Liver (tissue), 9 donors: ENCODE data around the gene RBKS. TPM values are rescaled to one million over a fixed set of nuclear protein-coding genes. Genes with fewer than 3 reads are reported as not detected.

Experiments used
- DNase-seq: peaks from one replicate; pipeline ENCODE4 v3.0.0-alpha.2; 2017; ENCODE audit warnings: low spot score
- H3K27ac ChIP-seq, 2 donors: one replicate each; pipeline ENCODE4 v1.7.0; 2013; ENCODE audit warnings: inconsistent platforms in 2 of 2, low read length in 2 of 2, control low read depth in 1 of 2, low read depth in 1 of 2, mild to moderate bottlenecking in 1 of 2
- H3K27me3 ChIP-seq, 4 donors: one replicate each; pipeline versions ENCODE4 v1.6.1 to v1.7.0; 2013; ENCODE audit warnings: low read length in 3 of 4, inconsistent platforms in 1 of 4, mild to moderate bottlenecking in 1 of 4, moderate library complexity in 1 of 4; ENCODE audit not compliant: control insufficient read depth in 4 of 4, insufficient read depth in 4 of 4
- H3K36me3 ChIP-seq, 4 donors: one replicate each; pipeline versions ENCODE4 v1.6.1 to v1.7.0; 2013; ENCODE audit warnings: low read length in 3 of 4, mild to moderate bottlenecking in 3 of 4, low read depth in 1 of 4, moderate library complexity in 1 of 4; ENCODE audit not compliant: control insufficient read depth in 4 of 4, insufficient read depth in 3 of 4
- H3K4me1 ChIP-seq, 4 donors: one replicate each; pipeline versions ENCODE4 v1.6.1 to v1.7.0; 2013; ENCODE audit warnings: low read length in 3 of 4, mild to moderate bottlenecking in 3 of 4, moderate library complexity in 1 of 4; ENCODE audit not compliant: control insufficient read depth in 4 of 4, insufficient read depth in 4 of 4
- H3K4me3 ChIP-seq, 3 donors: one replicate each; pipeline versions ENCODE4 v1.6.1 to v1.7.0; 2013; ENCODE audit warnings: low read length in 3 of 3, control low read depth in 1 of 3, low read depth in 1 of 3, mild to moderate bottlenecking in 1 of 3
- H3K9ac ChIP-seq, 2 donors: one replicate each; pipeline ENCODE4 v1.7.0; 2013; ENCODE audit warnings: low read length in 2 of 2, mild to moderate bottlenecking in 2 of 2, moderate library complexity in 2 of 2, control low read depth in 1 of 2, low read depth in 1 of 2
- H3K9me3 ChIP-seq, 4 donors: one replicate each; pipeline versions ENCODE4 v1.6.1 to v1.7.0; 2013; ENCODE audit warnings: low read length in 3 of 4; ENCODE audit not compliant: control insufficient read depth in 4 of 4
- ATF3 ChIP-seq: IDR thresholded peaks from 2 replicates; pipeline ENCODE4 v1.6.1; 2016; ENCODE audit warnings: antibody characterized with exemption
- CTCF ChIP-seq: fragments of 150-350 bp; IDR thresholded peaks from 2 replicates; pipeline ENCODE4 v1.5.1; 2017; ENCODE audit warnings: improper control_type of control experiment, low read depth, low read length; ENCODE audit not compliant: missing input control
- EGR1 ChIP-seq, 2 donors: IDR thresholded peaks; 2 replicates each; pipeline ENCODE4 v1.6.1; 2016 to 2018; ENCODE audit warnings: antibody characterized with exemption in 2 of 2, low read depth in 2 of 2
- FOXA1 ChIP-seq: IDR thresholded peaks from 2 replicates; pipeline ENCODE4 v1.6.1; 2016; ENCODE audit warnings: antibody characterized with exemption
- FOXA2 ChIP-seq: IDR thresholded peaks from 2 replicates; pipeline ENCODE4 v1.6.1; 2016; ENCODE audit warnings: antibody characterized with exemption
- GABPA ChIP-seq, 2 donors: IDR thresholded peaks in 1 of 2; conservative IDR thresholded peaks in 1 of 2; 2 replicates each; pipeline ENCODE4 v1.6.1; 2016; ENCODE audit warnings: antibody characterized with exemption in 2 of 2, mild to moderate bottlenecking in 1 of 2, moderate library complexity in 1 of 2
- HNF4A ChIP-seq, 2 donors: conservative IDR thresholded peaks; 2 replicates each; pipeline ENCODE4 v1.6.1; 2016; ENCODE audit warnings: antibody characterized with exemption in 2 of 2, mild to moderate bottlenecking in 2 of 2
- HNF4G ChIP-seq: IDR thresholded peaks from 2 replicates; pipeline ENCODE4 v1.6.1; 2016; ENCODE audit warnings: antibody characterized with exemption
- JUND ChIP-seq, 2 donors: IDR thresholded peaks; 2 replicates each; pipeline ENCODE4 v1.6.1; 2016; ENCODE audit warnings: antibody characterized with exemption in 2 of 2
- MAX ChIP-seq: IDR thresholded peaks from 2 replicates; pipeline ENCODE4 v1.6.1; 2016; ENCODE audit warnings: antibody characterized with exemption
- NR2F2 ChIP-seq: IDR thresholded peaks from 2 replicates; pipeline ENCODE4 v1.6.1; 2016; ENCODE audit warnings: antibody characterized with exemption
- RAD21 ChIP-seq, 2 donors: IDR thresholded peaks; 2 replicates each; pipeline ENCODE4 v1.6.1; 2016; ENCODE audit warnings: antibody characterized with exemption in 2 of 2, mild to moderate bottlenecking in 2 of 2
- REST ChIP-seq: IDR thresholded peaks from 2 replicates; pipeline ENCODE4 v1.6.1; 2016; ENCODE audit warnings: antibody characterized with exemption, mild to moderate bottlenecking
- RXRA ChIP-seq, 2 donors: IDR thresholded peaks; 2 replicates each; pipeline ENCODE4 v1.6.1; 2017 to 2018; ENCODE audit warnings: antibody characterized with exemption in 2 of 2, mild to moderate bottlenecking in 1 of 2
- SP1 ChIP-seq: IDR thresholded peaks from 2 replicates; pipeline ENCODE4 v1.6.1; 2018; ENCODE audit warnings: antibody characterized with exemption, mild to moderate bottlenecking
- TAF1 ChIP-seq: conservative IDR thresholded peaks from 2 replicates; pipeline ENCODE4 v1.6.1; 2016; ENCODE audit warnings: antibody characterized with exemption, mild to moderate bottlenecking
- YY1 ChIP-seq: IDR thresholded peaks from 2 replicates; pipeline ENCODE4 v1.6.1; 2016; ENCODE audit warnings: antibody characterized with exemption, mild to moderate bottlenecking
- ZBTB33 ChIP-seq: IDR thresholded peaks from 2 replicates; pipeline ENCODE4 v1.6.1; 2016; ENCODE audit warnings: antibody characterized with exemption
- polyA plus RNA-seq, 2 donors: library from polyadenylated mRNA; stranded (reverse) in 1 of 2; unstranded in 1 of 2; fragments of 200-250 nt in 1 of 2; fragments of >200 nt in 1 of 2; fragmentation: Nextera tagmentation in 1 of 2; extraction: Ambion mirVana in 1 of 2; gene quantifications; one replicate each; pipeline versions ENCODE4 v1.2.1 to v1.2.3, GENCODE V29; 2013 to 2015
- total RNA-seq, 2 donors: library from RNA; depleted of rRNA; stranded (reverse); fragments of >200 nt; gene quantifications; one replicate each; pipeline ENCODE4 v1.2.3, GENCODE V29; 2014
- donor health status: healthy.
- donor health status: healthy.
- donor health status: healthy.
- donor health status: healthy.
- donor health status: healthy.

The RBKS gene
- total and polyA plus RNA-seq, 4 donors, result 6.3 to 18.8 (median 15.2) TPM

- DNase-seq, result no peak
- Histone ChIP-seq H3K36me3 (peaks cover 0 to 7% (median 3%) of the 10 kb centered on the region in 4 donors), H3K27ac (no peak overlapping the region), H3K9ac (no peak overlapping the region), H3K27me3 (no peaks in the 10 kb centered on the region), H3K4me3 (no peak overlapping the region), H3K4me1 (no peaks in the 10 kb centered on the region), H3K9me3 (no peaks in the 10 kb centered on the region)
- TF ChIP-seq HNF4A (conservative IDR thresholded peaks at IDR 0.05) (no peak), HNF4G (no peak), YY1 (no peak), SP1 (no peak), MAX (no peak), JUND (IDR thresholded peaks at IDR 0.05) (no peak), FOXA1 (no peak), GABPA (IDR thresholded peaks at IDR 0.05 in 1 of 2, conservative IDR thresholded peaks at IDR 0.05 in 1 of 2) (no peak), NR2F2 (no peak), RAD21 (IDR thresholded peaks at IDR 0.05) (no peak), FOXA2 (no peak), REST (no peak), EGR1 (IDR thresholded peaks at IDR 0.05; ENCODE audit: low read depth in 2 of 2) (no peak), RXRA (IDR thresholded peaks at IDR 0.05) (no peak), ZBTB33 (no peak), ATF3 (no peak), TAF1 (no peak), CTCF (no peak)
Measured at GRCh38 chr2:27897717-27898116, 7.5 kb upstream of the RBKS start.
